Adrenal gland (tissue), 12 donors: ENCODE measurements around the gene GARS1. TPM values are rescaled to one million over a fixed set of nuclear protein-coding genes. Genes with fewer than 3 reads are reported as not detected.

Experiments used
- DNase-seq, 7 donors: peaks; one replicate each; pipeline ENCODE4 v3.0.0-alpha.2; 2019 to 2020
- H3K27ac ChIP-seq, 5 donors: fragments of 200-600 bp; sonication (generic) in 4 of 5; 1 replicate in 3 of 5; 2 replicates in 2 of 5; pipeline versions ENCODE4 v1.5.1 to v1.8.0; 2016 to 2020; ENCODE audit warnings: mild to moderate bottlenecking in 1 of 5
- H3K27me3 ChIP-seq: fragments of 200-600 bp; 2 replicates; pipeline ENCODE4 v1.8.0; 2021
- H3K36me3 ChIP-seq, 2 donors: fragments of 200-600 bp; replicated peaks in 1 of 2; 1 replicate in 1 of 2; 2 replicates in 1 of 2; pipeline versions ENCODE4 v1.5.1 to v1.8.0; 2018 to 2022
- H3K4me1 ChIP-seq, 2 donors: fragments of 200-600 bp; replicated peaks in 1 of 2; 1 replicate in 1 of 2; 2 replicates in 1 of 2; pipeline versions ENCODE4 v1.5.1 to v1.8.0; 2018 to 2021
- H3K4me3 ChIP-seq, 4 donors: fragments of 200-600 bp; sonication (generic) in 3 of 4; one replicate each; pipeline ENCODE4 v1.5.1; 2016 to 2018
- H3K9me3 ChIP-seq, 3 donors: fragments of 200-600 bp; sonication (generic) in 1 of 3; replicated peaks in 1 of 3; 1 replicate in 2 of 3; 2 replicates in 1 of 3; pipeline versions ENCODE4 v1.5.1 to v1.8.0; 2016 to 2021
- CTCF ChIP-seq, 6 experiments: fragments of 450-650 bp in 4 of 6; fragments of 200-600 bp in 2 of 6; sonication (generic) in 1 of 6; IDR thresholded peaks; 1 replicate in 5 of 6; 2 replicates in 1 of 6; pipeline versions ENCODE4 v1.5.1 to v1.8.0; 2016 to 2021; ENCODE audit warnings: antibody characterized with exemption in 6 of 6, mild to moderate bottlenecking in 2 of 6, moderate library complexity in 1 of 6
- POLR2A ChIP-seq, 2 donors: fragments of 450-650 bp; IDR thresholded peaks; one replicate each; pipeline ENCODE4 v1.6.1; 2017; ENCODE audit warnings: antibody characterized with exemption in 2 of 2, mild to moderate bottlenecking in 2 of 2, moderate library complexity in 1 of 2
- WGBS, 4 donors: extraction: QIAGEN DNeasy Blood & Tissue Kit in 2 of 4; methylation state at CpG; one replicate each; pipeline versions ENCODE4 v1.1.5 to v1.1.7; 2013 to 2017; 5-methylcytosine and 5-hydroxymethylcytosine counted together
- intact Hi-C, 2 donors: fragments of 100-400 bp; cut with DNase I; formaldehyde crosslinking; loops; one replicate each; pipeline versions ENCODE4 v1.14.1 to v1.15.0; 2022 to 2023
- polyA plus RNA-seq, 3 donors: library from polyadenylated mRNA; stranded (reverse); fragments of 200-250 nt in 2 of 3; fragments of 350-450 nt in 1 of 3; fragmentation: Illumina TruSeq in 1 of 3; extraction: RNeasy Lipid Tissue Mini Kit (QIAGEN cat#74804) in 1 of 3; gene quantifications; one replicate each; pipeline ENCODE4 v1.2.3, GENCODE V29; 2013 to 2014
- total RNA-seq, 9 donors: library from RNA; depleted of rRNA in 4 of 9; stranded (reverse); fragments of >200 nt in 4 of 9; fragments of 120-200 nt in 1 of 9; fragmentation: NEBNext Ultra II Directional in 1 of 9; extraction: Animal tissue kit (Norgen Biotek cat#: 25700) in 1 of 9; gene quantifications; one replicate each; pipeline versions ENCODE4 v1.1.0 to v1.2.4, GENCODE V29; 2013 to 2023
- donor health status: healthy with polysubstance abuse.
- donor health status: Bipolar disorder and iron deficiency.
- donor health status: DM: yes; HTN: yes; CAD: no.
- donor health status: DM: no; HTN: no; CAD: no.
- donor health status: DM: no; HTN: no; CAD: no.
- donor health status: DM: yes; HTN: yes; CAD: no.

GARS1 gene
- total and polyA plus RNA-seq, 12 donors: 36.3 to 188 (median 69.4) TPM

- no peaks in the 10 kb centered on the region for H3K36me3 ChIP-seq
- H3K27me3 ChIP-seq: no peaks in the 10 kb centered on the region
- TF ChIP-seq CTCF (IDR thresholded peaks at IDR 0.05) (no peak), POLR2A (IDR thresholded peaks at IDR 0.05) (no peak)
- no peaks in the 10 kb centered on the region for H3K9me3 ChIP-seq
- 85 to 92% (median 91%) methylated on average over 9 to 10 of the region's 10 CpGs for WGBS, 4 donors
- H3K27ac ChIP-seq: no peak overlapping the region
- peak in 2 of 7 donors; percentile 7 to 25 for DNase-seq
- H3K4me3 ChIP-seq: no peak overlapping the region
- no peaks in the 10 kb centered on the region for H3K4me1 ChIP-seq
- intact Hi-C loops: no loop called here
These were observed 53.1 kb downstream of the GARS1 start for GRCh38 chr7:30647589-30648364.

DNA sequence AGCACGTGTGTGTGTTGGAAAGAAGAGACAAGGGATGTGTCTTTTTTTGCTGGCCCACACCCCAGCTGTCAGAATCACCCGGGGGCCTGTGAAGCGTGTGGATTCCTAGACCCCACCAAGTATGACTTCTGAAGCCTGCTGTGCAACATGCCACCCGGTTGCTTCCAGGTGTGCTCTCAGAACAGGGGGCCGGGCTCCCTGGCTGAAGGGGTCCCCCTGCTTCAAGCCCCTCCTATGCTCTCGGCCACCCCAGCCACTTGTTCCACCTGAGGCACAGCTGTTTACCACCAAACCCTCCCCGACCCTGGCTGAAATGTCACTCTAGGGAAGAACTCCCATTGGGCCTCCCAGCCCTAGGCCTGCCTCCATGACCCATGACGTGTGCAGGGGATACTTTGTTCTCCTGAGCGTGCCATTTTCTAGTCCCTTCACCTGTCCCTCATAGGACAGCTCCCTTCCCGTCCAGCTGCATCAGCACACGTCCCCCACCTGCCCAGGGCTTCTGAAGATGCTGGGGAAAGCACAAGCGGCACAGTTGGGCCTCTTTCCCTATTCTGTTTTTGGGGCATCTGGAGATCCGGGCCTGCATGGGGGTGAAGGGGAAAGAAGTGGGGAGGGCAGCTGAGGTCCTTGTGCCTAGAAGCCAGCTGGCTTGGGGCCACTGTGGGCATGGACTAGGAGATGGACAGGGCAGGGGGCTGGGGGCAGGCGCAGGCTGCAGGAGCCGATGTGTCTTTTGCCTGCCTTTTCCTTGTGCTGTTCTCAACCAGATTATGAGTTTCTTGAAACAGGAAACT is 54.3 kb downstream of the GARS1 start:
- peak in 3 of 7 donors; percentile 5 to 37 (median 11) for DNase-seq
- no peaks in the 10 kb centered on the region for H3K36me3 ChIP-seq
- 88 to 91% (median 90%) methylated on average over 12 to 15 of the region's 15 CpGs for WGBS, 4 donors
- no peaks in the 10 kb centered on the region for H3K27me3 ChIP-seq
- no peak for TF ChIP-seq POLR2A (IDR thresholded peaks at IDR 0.05)
- no peak for TF ChIP-seq CTCF (IDR thresholded peaks at IDR 0.05)
- no peaks in the 10 kb centered on the region for H3K9me3 ChIP-seq
- intact Hi-C loops: no loop called here
- no peak overlapping the region for H3K4me3 ChIP-seq
- H3K27ac ChIP-seq: no peak overlapping the region
- H3K4me1 ChIP-seq: no peaks in the 10 kb centered on the region

DNA sequence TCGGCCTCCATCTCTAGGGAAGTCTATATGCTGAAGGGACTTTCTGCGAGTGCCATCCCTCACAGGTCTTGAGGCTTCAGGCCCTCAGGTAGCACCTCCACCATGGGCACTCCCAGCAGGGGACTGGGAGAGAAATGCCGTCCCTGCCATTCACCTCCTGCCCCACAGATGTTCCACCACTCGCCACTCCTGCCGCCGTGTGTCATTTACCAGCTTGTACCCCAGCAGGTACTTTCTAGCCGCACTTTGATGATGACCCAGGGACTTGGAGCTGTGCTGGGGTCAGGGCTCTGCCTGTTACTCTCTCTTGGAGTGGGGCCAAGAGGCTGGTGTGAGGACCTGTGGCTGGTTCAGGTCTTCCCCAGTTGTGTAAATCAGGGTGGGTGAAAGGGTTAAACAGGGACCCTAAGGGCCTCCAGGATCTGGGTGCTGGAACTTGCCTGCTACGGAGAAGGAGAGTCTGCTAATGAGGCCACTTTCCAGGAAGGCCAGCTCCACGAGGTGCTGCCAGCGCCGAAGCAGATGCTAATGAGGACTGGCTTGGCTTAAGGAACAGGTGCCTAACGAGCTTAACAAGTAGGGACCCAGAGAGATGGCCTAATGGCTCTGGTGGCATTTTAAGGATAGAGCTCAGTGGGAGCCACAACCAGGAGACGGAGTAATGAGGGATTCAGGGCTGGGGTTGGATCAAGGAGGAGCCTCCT is 55.2 kb downstream of the GARS1 start:
- peak in 3 of 7 donors; percentile 6 to 37 (median 17) for DNase-seq
- Histone ChIP-seq H3K27ac (no peak overlapping the region), H3K4me3 (no peak overlapping the region), H3K36me3 (no peaks in the 10 kb centered on the region), H3K9me3 (no peaks in the 10 kb centered on the region), H3K4me1 (no peaks in the 10 kb centered on the region), H3K27me3 (no peaks in the 10 kb centered on the region)
- 87 to 92% (median 91%) methylated on average over 13 of the region's 13 CpGs for WGBS, 4 donors
- intact Hi-C loops: no loop called here
- TF ChIP-seq CTCF (IDR thresholded peaks at IDR 0.05) (no peak), POLR2A (IDR thresholded peaks at IDR 0.05) (no peak)

- intact Hi-C loops: no loop called here
- 76 to 93% (median 87%) methylated on average over 6 to 7 of the region's 7 CpGs for WGBS, 4 donors
- DNase-seq: peak in 3 of 7 donors; percentile 2 to 41 (median 5)
- H3K27ac ChIP-seq: no peak overlapping the region
- no peak overlapping the region for H3K4me3 ChIP-seq
- H3K27me3 ChIP-seq: no peaks in the 10 kb centered on the region
- no peaks in the 10 kb centered on the region for H3K36me3 ChIP-seq
- TF ChIP-seq CTCF (IDR thresholded peaks at IDR 0.05) (no peak), POLR2A (IDR thresholded peaks at IDR 0.05) (no peak)
- H3K4me1 ChIP-seq: no peaks in the 10 kb centered on the region
- H3K9me3 ChIP-seq: no peaks in the 10 kb centered on the region
These were observed 55.7 kb downstream of the GARS1 start for GRCh38 chr7:30650421-30650808.
